GM19193 (cell line): ENCODE measurements around the gene DNM3.

Source experiments
- POLR2A ChIP-seq: IDR thresholded peaks from 4 replicates; pipeline ENCODE4 v1.6.1; 2011; ENCODE audit not compliant: insufficient read depth, insufficient read length; ENCODE audit errors: extremely low read depth

The DNM3 gene

DNA sequence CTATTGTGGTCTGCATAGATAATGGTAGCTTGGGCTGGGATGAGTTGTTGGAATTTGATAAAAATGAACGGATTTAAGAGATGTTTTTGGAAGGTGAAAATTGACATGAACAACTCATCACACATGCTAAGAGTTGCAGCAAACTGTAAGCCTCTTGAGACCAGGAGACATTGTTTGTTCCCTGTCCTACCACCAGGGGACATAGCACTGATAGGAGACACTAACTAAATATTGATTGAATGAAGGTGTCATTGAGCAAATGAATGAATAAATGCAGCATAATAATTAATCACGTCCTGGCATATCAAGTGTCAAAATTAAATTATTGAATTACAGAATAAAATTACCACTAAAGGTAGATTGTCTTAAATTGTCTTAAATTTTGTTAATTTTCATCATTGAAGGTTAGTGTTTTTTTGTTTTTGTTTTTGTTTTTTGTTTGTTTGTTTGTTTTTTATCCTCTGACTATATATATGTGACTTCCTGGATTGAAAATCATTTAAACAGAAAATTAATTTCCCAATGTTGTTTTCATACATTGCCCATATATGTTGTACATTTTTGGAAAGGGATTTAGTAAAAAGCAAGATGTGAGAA, 293.9 kb downstream of the DNM3 start:
- TF ChIP-seq POLR2A: no peak

DNA sequence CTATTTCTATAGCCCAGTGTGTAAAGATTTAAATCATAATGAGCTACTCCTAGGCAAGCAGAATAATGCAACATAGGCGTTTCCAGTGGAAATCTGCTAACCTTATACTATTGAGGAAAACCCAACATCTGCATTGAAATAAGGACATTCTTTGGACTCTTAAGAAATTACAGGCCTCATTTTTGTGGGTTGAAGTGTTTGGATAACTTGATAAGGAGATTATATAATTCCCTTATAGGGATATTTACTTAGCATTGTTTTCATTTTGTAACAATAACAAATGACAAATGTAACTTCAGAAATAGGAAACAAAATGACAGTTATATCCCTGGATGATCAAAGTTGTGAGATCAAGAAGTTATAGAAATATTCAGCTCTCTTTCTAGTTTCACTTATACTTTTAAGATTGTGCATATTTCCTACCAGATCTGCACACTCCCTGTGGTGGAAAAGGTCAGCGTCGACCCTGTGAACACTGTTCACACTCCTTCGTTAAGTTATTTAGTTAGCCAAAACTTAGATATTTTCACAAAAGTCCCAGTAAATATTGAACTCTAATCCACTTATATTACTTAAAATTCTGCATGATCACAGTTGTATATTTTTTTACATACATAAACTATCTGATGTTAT, 294.8 kb downstream of the DNM3 start:
- TF ChIP-seq POLR2A: no peak

DNA sequence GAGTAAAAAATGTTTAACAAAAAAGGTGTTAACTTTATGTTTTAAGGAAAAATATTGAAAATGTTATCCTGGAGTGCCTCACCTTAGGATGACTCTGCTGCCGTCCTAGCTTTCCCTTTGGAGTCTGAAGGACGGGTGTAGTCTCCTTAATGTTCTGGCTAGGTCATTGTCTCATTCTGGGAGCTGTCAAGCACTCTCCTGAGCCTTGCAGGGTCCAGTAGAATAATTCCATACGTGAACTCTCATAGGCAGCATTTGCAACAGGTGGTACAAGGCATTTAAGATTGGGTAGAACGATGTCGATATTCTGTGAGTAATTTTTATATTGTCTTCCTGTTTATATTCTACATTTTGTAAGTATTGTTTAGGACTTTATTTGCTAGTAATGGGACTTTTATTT, 295.6 kb downstream of the DNM3 start:
- TF ChIP-seq POLR2A: no peak

DNA sequence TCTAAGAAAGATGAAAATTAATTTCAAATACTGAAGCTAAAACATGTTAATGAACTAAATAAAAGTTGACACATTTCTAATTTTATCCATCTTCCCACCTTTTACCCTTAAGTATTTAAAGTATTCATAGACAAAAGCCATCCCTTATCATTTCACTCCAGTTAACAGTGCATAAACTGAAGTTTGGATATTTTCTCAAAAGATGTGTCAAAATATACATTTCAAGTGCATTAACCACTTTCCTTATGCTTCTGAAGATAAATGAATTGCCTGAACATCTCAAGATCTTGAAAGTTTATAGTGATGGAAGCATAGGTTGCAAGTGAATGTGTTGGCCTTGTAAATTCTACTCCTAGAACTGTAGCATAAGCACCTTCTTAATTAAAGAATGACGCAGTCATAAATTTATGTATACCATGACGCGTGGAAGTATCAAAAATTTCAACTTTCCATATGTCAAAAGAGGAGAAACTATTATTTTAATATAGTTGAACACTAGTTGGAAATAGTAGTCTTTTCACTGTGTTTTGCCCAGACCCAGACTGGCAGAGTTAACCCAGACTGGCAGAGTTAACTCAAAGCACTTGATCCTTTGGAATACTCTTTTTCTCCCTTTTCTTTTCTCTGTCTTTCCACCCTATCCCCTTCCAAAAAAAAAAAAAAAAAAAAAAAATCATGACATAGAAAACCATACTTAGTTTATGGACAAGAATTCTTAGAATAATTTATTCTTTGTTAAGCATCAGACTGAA, 296.6 kb downstream of the DNM3 start:
- TF ChIP-seq POLR2A: no peak

- no peak for TF ChIP-seq POLR2A
Measured at GRCh38 chr1:172138634-172139033, 297.3 kb downstream of the DNM3 start.

GRCh38 chr1:172139196-172139595, 297.9 kb downstream of the DNM3 start:
- TF ChIP-seq POLR2A: no peak

- no peak for TF ChIP-seq POLR2A
Measured at GRCh38 chr1:172140072-172140471, 298.8 kb downstream of the DNM3 start.

- no peak for TF ChIP-seq POLR2A
Measured at GRCh38 chr1:172140591-172140990, 299.3 kb downstream of the DNM3 start.

DNA sequence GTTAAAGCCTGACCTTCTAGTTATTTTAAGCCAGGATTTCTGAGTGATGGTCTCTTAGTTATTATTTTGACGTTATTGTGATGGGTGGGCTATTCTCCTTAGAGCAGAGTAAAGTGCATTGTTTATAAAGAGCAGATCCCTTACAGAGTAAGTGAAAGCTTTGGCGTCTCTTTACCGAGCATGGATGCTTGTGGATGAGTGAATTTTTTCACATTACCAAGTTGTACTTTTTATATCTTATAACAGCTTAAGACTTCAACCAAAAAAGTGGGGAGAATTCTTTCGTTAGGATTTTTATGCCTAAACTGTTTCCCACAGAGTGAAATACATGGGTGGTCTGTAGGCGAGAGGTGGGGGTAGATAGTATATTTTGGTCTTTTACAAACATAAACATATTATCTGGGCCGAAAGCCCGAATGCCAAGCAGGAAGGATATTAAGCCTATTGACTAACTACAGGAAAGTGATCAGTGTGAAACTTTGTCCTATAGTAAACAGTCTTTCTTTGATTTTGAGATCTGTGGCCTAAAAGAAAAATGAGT, 300.1 kb downstream of the DNM3 start:
- TF ChIP-seq POLR2A: no peak

- no peak for TF ChIP-seq POLR2A
Measured at GRCh38 chr1:172142324-172142723, 301.0 kb downstream of the DNM3 start.

GRCh38 chr1:172143384-172144055, 302.2 kb downstream of the DNM3 start:
- no peak for TF ChIP-seq POLR2A

- no peak for TF ChIP-seq POLR2A
Measured at GRCh38 chr1:172144445-172145061, 303.3 kb downstream of the DNM3 start.

- no peak for TF ChIP-seq POLR2A
Measured at GRCh38 chr1:172145231-172145651, 303.9 kb downstream of the DNM3 start.

GRCh38 chr1:172145656-172146055, 304.4 kb downstream of the DNM3 start:
- TF ChIP-seq POLR2A: no peak
